T-helper 1 cell treated with Interleukin-12 subunit alpha and Interleukin-12 subunit beta and Interleukin-4 antibody, amounts not matched to agents 30 ng/mL and 1 ng/mL, for 36 hours (primary cell): ENCODE measurements around the gene IKZF3. TPM values are rescaled to one million over a fixed set of nuclear protein-coding genes. Genes with fewer than 3 reads are reported as not detected.

Experiments
- intact Hi-C: fragments of 100-400 bp; cut with micrococcal nuclease; formaldehyde crosslinking; loops from one replicate; pipeline ENCODE4 v1.15.1; 2024
- total RNA-seq: library from RNA; stranded (reverse); gene quantifications from 2 replicates; pipeline ENCODE4 v1.2.3, GENCODE V29; 2022

Gene IKZF3
- total RNA-seq, 1 donor from 2014 or later, result 37.6 TPM

- intact Hi-C loops, result no loop called here
Observed at GRCh38 chr17:39820987-39821386, 43.1 kb downstream of the IKZF3 start.

GRCh38 chr17:39820541-39820940, 43.6 kb downstream of the IKZF3 start:
- intact Hi-C loops, result no loop called here

DNA sequence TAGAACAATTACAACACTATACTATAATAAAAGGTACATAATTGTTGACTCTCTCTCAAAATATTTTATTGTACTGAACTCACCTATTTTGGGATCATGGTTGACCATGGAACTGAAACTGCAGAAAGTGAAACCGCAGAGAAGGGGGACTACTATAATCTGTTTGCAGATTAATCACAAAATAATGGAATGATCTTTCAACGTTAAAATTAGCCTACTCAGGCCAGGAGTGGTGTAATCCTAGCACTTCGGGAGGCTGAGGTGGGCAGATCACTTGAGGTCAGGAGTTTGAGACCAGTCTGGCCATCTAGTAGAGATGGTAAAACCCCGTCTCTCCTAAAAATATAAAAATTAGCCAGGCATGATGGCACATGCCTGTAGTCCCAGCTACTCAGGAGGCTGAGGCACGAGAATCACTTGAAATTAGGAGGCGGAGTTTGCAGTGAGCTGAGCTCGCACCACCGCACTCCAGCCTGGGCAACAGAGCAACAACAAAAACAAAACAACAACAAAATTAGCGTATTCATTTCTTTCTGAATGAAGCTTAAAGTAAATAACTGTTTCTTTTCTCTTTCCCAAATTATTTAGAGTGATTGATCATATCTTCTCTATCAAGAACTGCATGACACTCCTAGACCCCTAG, 45.6 kb downstream of the IKZF3 start:
- intact Hi-C loops, result loop anchor here (2.0 kb wide), 2 partner anchors 18 to 48 kb away; no protein-coding TSS in a partner anchor

- intact Hi-C loops, result no loop called here
Observed at GRCh38 chr17:39816272-39816671, 47.8 kb downstream of the IKZF3 start.

- intact Hi-C loops, result loop anchor here (1.0 kb wide), 1 partner anchor 49 kb away; no protein-coding TSS in a partner anchor
Observed at GRCh38 chr17:39814497-39814896, 49.6 kb downstream of the IKZF3 start.

GRCh38 chr17:39813631-39814030, 50.5 kb downstream of the IKZF3 start:
- intact Hi-C loops, result loop anchor here (1.0 kb wide), 5 partner anchors 13 to 55 kb away; no protein-coding TSS in a partner anchor

GRCh38 chr17:39812466-39812865, 51.6 kb downstream of the IKZF3 start:
- intact Hi-C loops, result no loop called here

DNA sequence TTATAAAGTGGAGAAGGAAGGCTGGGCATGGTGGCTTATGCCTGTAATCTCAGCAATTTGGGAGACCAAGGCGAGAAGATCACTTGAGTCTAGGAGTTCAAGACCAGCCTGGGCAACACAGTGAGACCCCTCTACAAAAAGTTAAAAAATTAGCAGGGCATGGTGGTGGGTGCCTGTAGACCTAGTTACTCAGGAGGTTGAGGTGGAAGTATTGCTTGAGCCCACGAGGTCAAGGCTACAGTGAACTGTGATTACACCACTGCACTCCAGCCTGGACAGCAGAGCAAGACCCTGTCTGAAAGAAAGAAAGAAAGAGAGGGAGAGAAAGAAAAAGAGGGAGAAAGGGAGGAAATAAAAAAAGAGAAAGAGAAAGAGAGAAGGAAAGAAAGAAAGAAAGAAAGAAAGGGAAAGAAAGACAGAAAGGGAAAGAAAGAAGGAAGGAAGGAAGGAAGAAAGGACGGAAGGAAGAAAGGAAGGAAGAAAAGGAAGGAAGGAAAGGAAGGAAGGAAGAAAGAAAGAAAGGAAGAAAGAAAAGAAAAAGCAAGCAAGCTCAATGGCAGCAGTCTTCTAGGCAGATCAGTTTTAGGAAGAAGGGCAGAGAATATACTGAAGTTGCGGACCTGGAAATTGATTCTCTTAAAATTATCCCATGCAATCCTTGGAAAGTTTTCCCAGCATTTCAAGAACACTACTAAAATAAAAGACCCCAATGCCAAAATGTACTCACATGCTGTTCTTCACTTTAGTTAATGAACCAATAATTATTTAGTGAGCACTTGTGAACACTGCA, 53.0 kb downstream of the IKZF3 start:
- intact Hi-C loops, result no loop called here

DNA sequence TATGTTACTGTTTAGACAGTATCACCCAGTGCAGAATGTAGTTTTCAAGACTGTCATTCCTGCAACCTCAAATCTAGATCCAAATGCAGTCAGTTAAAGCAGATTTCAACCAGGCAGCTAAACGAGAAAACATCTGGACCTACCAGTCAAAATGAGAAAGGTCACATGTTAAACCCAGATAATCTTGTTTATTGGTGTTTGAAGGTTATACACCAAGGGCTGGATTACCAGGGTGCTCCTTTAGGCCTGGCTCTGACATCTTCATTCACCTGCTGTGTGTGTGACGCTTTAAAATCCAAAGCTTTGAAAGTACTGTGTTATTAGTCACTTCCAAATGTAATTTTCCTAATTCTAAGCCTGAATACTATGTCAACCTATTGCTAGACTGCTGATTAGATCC, 54.9 kb downstream of the IKZF3 start:
- intact Hi-C loops, result no loop called here

DNA sequence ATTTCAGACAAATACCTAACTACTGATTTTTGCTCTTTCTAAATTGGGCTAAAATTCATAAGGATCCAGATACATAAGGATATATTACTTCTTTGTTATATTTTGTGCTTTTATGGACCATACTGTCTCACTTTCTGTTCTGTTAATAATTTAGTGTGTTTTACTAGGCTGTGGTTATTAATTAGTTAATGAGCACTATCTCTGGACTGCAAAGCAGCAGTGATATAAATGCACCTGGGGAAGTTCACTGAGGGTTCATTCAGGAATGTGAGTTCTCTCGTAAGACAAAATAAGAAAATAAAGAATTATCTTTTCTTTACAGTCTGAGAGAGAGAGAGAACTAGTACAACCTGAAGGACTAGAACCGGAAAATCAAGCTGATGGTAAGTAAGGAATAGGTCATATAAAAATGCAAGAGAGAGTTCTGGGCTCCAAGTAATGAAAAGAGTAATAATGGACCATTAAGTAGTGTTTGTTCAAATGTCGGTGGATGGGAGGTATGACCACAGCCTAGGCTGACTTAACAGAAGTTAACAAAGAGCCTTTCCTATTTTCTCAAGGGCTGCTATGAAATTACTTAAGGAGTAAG, 55.6 kb downstream of the IKZF3 start:
- intact Hi-C loops, result no loop called here

- intact Hi-C loops, result no loop called here
Observed at GRCh38 chr17:39804839-39805238, 59.3 kb downstream of the IKZF3 start.

DNA sequence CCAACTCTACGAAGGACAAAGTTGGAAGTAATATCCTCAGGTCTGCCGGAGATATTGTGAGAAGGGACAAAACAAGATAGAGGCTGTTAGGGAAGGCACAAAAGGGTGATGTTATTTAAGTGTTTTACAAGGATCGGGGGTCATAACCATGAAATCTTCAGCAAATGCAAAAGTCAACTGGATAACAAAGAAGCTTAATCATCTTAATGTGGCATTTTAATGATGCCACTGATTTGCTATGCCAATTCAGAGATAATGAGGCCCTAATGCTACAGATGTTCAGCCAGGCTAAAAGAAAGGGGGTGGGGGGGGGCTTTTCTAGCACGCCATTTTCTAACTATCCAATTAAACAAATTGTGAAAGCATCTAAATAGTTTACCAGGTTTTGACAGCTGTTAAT, 63.1 kb downstream of the IKZF3 start:
- intact Hi-C loops, result loop anchor here (2.0 kb wide), 1 partner anchor 18 kb away; no protein-coding TSS in a partner anchor

DNA sequence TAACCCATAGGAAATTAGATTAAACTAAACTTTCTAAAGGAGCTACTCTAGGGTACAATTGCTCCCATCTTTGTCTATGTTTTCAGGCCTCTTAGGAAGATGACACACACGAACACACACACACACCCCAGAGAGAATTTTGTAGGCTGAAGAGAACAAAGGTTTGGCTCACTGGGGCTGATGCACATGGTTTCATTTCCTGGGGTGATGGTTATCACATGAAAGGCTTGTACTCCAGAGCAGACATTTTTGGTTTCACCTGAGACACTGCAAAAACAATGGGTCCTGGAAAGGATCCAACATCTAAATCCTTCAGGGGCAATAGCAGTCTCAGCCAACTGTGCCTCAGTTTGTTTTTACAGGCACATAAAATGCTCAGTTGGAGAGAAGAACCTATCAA, 63.6 kb downstream of the IKZF3 start:
- intact Hi-C loops, result loop anchor here (1.0 to 2.0 kb wide), 3 partner anchors 9 to 18 kb away; no protein-coding TSS in a partner anchor

DNA sequence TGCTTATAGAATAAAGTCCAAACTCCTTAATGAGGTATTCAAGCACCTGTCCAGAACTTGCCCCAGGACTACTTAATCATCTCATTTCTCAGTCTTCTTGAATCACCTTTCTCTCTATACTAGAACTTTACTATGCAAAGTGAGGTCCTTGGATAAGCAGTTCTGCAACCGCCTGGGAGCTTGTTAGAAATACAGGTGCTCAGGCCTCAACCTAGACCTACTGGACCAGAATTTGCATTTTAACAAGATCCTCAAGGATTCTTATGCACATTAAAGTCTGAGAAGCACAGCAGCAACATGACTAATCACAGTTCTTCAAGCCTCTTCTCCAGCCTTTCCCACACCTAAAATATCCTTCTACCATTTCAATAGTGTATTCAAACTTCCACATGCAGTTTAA, 64.7 kb downstream of the IKZF3 start:
- intact Hi-C loops, result no loop called here

DNA sequence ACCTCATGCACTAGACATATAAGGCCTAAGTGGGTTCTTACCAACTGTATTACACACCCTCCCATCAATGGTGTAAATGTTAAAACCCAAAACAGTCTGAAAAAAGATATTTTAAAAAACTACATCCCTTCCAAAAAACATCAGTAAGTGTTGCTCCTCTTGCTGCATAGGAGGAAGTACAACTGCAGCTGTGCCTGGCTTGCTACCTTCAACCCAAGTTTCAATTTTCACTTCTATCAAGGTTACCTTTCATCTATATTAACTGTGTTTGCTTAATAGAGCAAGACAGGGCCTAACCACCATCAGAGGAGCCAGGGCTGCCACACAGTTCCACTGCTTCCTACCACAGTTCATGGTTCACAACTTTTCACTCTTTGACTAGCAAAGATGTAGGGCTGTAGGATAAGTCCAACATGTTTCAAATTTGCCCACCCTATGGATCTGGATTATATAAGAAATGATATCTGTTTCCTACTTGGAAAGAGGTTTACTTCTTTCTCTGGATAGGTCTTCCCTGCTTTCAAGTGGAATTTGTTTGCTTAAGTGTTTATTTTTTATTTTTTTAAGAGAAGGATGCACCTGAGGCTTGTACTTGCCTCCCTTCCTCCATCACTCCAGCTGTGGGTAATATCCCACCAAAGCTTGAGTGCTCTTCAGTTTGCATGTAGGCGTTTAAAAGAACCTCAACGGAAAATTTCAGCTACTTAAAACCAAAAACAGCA, 69.7 kb downstream of the IKZF3 start:
- intact Hi-C loops, result loop anchor here (5.0 kb wide), 1 partner anchor 68 kb away; the partner anchor contains the start of gene IKZF3

DNA sequence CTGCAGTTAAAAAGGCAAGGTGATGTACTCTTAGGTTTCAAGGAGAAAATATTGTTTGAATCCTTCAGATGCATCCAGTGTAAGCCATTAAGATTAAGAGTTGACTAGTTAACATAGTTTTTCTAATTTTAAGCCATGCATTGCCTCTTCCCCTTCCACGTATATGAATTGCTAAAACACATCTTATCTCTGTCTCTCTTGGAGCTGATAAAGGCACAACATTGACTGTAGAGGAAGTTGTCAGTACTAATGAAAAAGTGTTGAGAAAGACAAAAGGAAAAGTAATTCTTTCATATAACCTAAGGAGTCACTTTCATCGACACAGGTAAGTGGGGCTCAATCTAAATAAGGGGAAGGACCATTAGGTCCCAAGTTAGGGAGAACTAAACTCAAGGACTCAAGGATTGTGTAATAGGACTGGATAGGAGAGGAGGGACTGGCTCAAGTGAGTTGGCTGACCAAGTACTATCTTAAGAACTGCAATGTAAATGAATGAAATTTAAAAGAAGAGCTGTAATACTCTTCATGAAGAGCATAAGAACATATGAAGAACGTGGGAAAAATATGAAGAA, 70.7 kb downstream of the IKZF3 start:
- intact Hi-C loops, result loop anchor here (1.0 to 5.0 kb wide), 2 partner anchors 63 to 69 kb away; partner anchors contain the start of genes IKZF3 and MIEN1

- intact Hi-C loops, result loop anchor here (1.0 to 5.0 kb wide), 2 partner anchors 62 to 70 kb away; partner anchors contain the start of genes IKZF3 and MIEN1
Observed at GRCh38 chr17:39792526-39793221, 71.4 kb downstream of the IKZF3 start.

DNA sequence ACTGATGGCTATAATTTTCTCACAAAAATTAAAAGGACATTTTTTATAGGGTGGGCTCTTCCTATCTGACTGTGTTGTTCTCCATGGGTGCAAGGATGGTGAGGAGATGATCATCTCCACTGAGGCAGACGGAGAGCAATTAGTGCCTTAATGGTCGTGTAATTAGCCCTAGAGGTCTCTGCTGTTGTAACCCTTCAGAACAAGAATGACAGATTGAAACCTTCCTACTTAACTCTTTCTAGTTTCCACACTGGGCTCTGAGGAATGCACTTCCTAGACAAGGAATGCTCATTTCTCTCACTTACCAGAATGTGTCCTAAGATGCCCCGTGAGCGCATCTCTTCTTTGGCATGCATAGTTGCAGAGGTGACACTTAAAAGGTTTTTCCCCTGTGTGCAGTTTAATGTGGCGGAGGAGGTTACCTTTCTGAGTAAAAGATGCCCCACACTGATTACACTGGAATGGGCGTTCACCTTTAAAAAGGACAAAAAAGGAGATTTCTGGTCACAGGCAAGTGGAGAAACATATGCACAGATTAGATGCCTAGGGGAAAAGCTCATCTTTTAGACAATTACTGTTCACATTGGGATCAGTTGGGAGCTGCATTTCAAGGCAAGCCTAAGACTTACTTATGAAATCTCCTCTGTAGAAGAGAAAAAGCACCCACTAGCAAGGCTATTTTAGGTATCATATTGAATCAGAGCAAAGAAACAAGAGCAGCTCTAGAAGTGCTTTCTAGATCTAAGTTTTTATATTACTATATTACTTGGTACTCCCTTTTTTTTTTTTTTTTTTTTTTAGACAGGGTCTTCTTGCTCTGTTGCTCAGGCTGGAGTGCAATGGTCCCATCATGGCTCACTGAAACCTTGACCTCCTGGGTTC, 72.8 kb downstream of the IKZF3 start:
- intact Hi-C loops, result loop anchor here (1.0 to 5.0 kb wide), 6 partner anchors 9 to 71 kb away; partner anchors contain the start of gene IKZF3
